Progenitor cell of endocrine pancreas (in vitro differentiated cells): ENCODE measurements around the gene ARHGEF26. TPM values are rescaled to one million over a fixed set of nuclear protein-coding genes. Genes with fewer than 3 reads are reported as not detected.

Experiments used
- DNase-seq: peaks from one replicate; pipeline ENCODE4 v3.0.0; 2021; ENCODE audit warnings: low spot score; ENCODE audit not compliant: unreplicated experiment
- H3K27ac Mint-ChIP-seq: 2 replicates; pipeline ENCODE4 v1.8.0; 2021; ENCODE audit warnings: mild to moderate bottlenecking, moderate library complexity, mixed read lengths
- H3K27me3 Mint-ChIP-seq: 2 replicates; pipeline ENCODE4 v1.8.0; 2021; ENCODE audit warnings: mixed read lengths
- H3K36me3 Mint-ChIP-seq: 2 replicates; pipeline ENCODE4 v1.8.0; 2022; ENCODE audit warnings: mixed read lengths; ENCODE audit not compliant: insufficient read depth
- H3K4me1 Mint-ChIP-seq: 2 replicates; pipeline ENCODE4 v1.8.0; 2021; ENCODE audit warnings: low read depth, mixed read lengths
- H3K4me3 Mint-ChIP-seq: 2 replicates; pipeline ENCODE4 v1.8.0; 2021; ENCODE audit warnings: low read depth, mild to moderate bottlenecking, moderate library complexity, mixed read lengths
- H3K9me3 Mint-ChIP-seq: 2 replicates; pipeline ENCODE4 v1.8.0; 2021; ENCODE audit warnings: low read depth, mixed read lengths
- CTCF ChIP-seq: fragments of 200-600 bp; sonication (generic); IDR thresholded peaks from one replicate; pipeline ENCODE4 v1.5.0; 2021; ENCODE audit warnings: antibody characterized with exemption, mild to moderate bottlenecking; ENCODE audit not compliant: unreplicated experiment
- total RNA-seq: library from RNA; stranded (reverse); gene quantifications from 2 replicates; pipeline ENCODE4 v1.2.1, GENCODE V29; 2021

The ARHGEF26 gene
- total RNA-seq, 1 donor from 2014 or later, result 10.0 TPM

- Mint-ChIP-seq H3K9me3 (no peaks in the 10 kb centered on the region), H3K36me3 (peaks cover 19% of the 10 kb centered on the region), H3K4me1 (peaks cover 9% of the 10 kb centered on the region), H3K4me3 (no peak overlapping the region), H3K27ac (no peak overlapping the region), H3K27me3 (no peaks in the 10 kb centered on the region)
- DNase-seq, result no peak
- no peak for TF ChIP-seq CTCF
Observed at GRCh38 chr3:154241496-154241895, 120.3 kb downstream of the ARHGEF26 start.

- Mint-ChIP-seq H3K4me3 (no peak overlapping the region), H3K9me3 (no peaks in the 10 kb centered on the region), H3K4me1 (peaks cover 9% of the 10 kb centered on the region), H3K27ac (peak overlapping the region; percentile 51), H3K36me3 (peaks cover 24% of the 10 kb centered on the region), H3K27me3 (no peaks in the 10 kb centered on the region)
- no peak for TF ChIP-seq CTCF
- no peak for DNase-seq
Observed at GRCh38 chr3:154242766-154243165, 121.6 kb downstream of the ARHGEF26 start.

- no peak for TF ChIP-seq CTCF
- Mint-ChIP-seq H3K27me3 (no peaks in the 10 kb centered on the region), H3K4me1 (peaks cover 14% of the 10 kb centered on the region), H3K4me3 (no peak overlapping the region), H3K36me3 (peaks cover 24% of the 10 kb centered on the region), H3K27ac (peak overlapping the region; percentile 9), H3K9me3 (no peaks in the 10 kb centered on the region)
- no peak for DNase-seq
Observed at GRCh38 chr3:154243353-154243752, 122.2 kb downstream of the ARHGEF26 start.

- no peak for DNase-seq
- TF ChIP-seq CTCF, result no peak
- no peak overlapping the region for H3K27ac Mint-ChIP-seq
- H3K9me3 Mint-ChIP-seq, result no peaks in the 10 kb centered on the region
- peaks cover 17% of the 10 kb centered on the region for H3K4me1 Mint-ChIP-seq
- H3K36me3 Mint-ChIP-seq, result peaks cover 24% of the 10 kb centered on the region
- no peaks in the 10 kb centered on the region for H3K27me3 Mint-ChIP-seq
- no peak overlapping the region for H3K4me3 Mint-ChIP-seq
Observed at GRCh38 chr3:154244644-154245043, 123.5 kb downstream of the ARHGEF26 start.

- Mint-ChIP-seq H3K9me3 (no peaks in the 10 kb centered on the region), H3K4me1 (peaks cover 29% of the 10 kb centered on the region), H3K4me3 (no peak overlapping the region), H3K27ac (no peak overlapping the region), H3K36me3 (peaks cover 16% of the 10 kb centered on the region), H3K27me3 (no peaks in the 10 kb centered on the region)
- DNase-seq, result no peak
- TF ChIP-seq CTCF, result no peak
Observed at GRCh38 chr3:154247806-154248415, 126.7 kb downstream of the ARHGEF26 start.
